WERI-Rb-1 (cell line): ENCODE results near the gene MGAM2.

Source experiments
- DNase-seq: peaks from one replicate; pipeline ENCODE4 v3.0.0-alpha.2; 2020
- H3K27ac ChIP-seq: fragments of 250-450 bp; sonication (Bioruptor Pico); 2 replicates; pipeline ENCODE4 v1.5.1; 2020; ENCODE audit warnings: mild to moderate bottlenecking, moderate library complexity
- H3K27me3 ChIP-seq: fragments of 250-450 bp; sonication (Bioruptor Pico); 2 replicates; pipeline ENCODE4 v1.5.1; 2021; ENCODE audit warnings: mild to moderate bottlenecking, low read depth, moderate library complexity; ENCODE audit not compliant: insufficient read depth, severe bottlenecking
- H3K36me3 ChIP-seq: fragments of 250-450 bp; sonication (Bioruptor Pico); 2 replicates; pipeline ENCODE4 v1.5.1; 2020; ENCODE audit warnings: mild to moderate bottlenecking, moderate library complexity
- H3K4me3 ChIP-seq: 2 replicates; pipeline ENCODE4 v1.5.1; 2011; ENCODE audit warnings: low read depth, mild to moderate bottlenecking, control low read depth, low read length
- H3K9me3 ChIP-seq: fragments of 250-450 bp; sonication (Bioruptor Pico); 2 replicates; pipeline ENCODE4 v1.5.1; 2021; ENCODE audit warnings: mild to moderate bottlenecking, moderate library complexity; ENCODE audit not compliant: severe bottlenecking
- TF ChIP-seq, protein P1 (sequence below): IDR thresholded peaks from 2 replicates; pipeline ENCODE4 v1.5.1; 2011; ENCODE audit warnings: low read depth, mild to moderate bottlenecking, control low read depth, inconsistent platforms, low read length

The MGAM2 gene

DNA sequence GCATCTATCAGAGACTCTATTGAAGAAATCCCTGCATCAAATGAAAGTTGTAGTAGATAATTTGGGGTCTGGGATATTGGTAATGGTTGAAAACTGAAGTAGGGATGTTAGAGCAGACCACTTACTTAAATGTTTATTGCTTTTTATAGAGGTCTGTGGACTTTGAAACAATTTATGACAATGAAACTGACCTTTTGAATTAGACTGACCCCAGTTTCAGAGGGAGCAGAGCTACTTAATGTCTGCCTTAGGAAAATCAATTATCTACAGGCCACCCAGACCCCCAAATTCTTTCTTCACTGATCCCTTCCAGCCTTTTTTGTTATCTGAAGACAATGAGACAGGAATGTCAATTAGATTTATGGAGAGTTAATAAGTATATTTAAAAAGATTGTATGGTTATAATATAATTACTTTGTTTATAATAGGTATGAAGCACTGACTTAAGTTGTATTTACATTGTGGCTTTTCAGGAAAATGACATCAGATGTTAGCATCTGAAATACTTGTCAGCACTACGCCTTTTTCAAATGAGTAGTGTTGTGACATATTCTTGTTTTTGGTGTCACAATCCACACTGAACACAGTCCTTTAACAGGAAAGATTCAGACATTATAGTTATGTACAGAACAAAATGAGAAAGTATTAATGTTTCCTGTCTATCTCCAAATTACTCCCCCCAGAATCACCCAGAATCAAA, 13.9 kb downstream of the MGAM2 start:
- H3K4me3 ChIP-seq = no peak overlapping the region
- H3K36me3 ChIP-seq = no peaks in the 10 kb centered on the region
- no peak for DNase-seq
- no peaks in the 10 kb centered on the region for H3K9me3 ChIP-seq
- no peak overlapping the region for H3K27ac ChIP-seq
- TF ChIP-seq, protein P1, sequence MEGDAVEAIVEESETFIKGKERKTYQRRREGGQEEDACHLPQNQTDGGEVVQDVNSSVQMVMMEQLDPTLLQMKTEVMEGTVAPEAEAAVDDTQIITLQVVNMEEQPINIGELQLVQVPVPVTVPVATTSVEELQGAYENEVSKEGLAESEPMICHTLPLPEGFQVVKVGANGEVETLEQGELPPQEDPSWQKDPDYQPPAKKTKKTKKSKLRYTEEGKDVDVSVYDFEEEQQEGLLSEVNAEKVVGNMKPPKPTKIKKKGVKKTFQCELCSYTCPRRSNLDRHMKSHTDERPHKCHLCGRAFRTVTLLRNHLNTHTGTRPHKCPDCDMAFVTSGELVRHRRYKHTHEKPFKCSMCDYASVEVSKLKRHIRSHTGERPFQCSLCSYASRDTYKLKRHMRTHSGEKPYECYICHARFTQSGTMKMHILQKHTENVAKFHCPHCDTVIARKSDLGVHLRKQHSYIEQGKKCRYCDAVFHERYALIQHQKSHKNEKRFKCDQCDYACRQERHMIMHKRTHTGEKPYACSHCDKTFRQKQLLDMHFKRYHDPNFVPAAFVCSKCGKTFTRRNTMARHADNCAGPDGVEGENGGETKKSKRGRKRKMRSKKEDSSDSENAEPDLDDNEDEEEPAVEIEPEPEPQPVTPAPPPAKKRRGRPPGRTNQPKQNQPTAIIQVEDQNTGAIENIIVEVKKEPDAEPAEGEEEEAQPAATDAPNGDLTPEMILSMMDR = no peak
- no peaks in the 10 kb centered on the region for H3K27me3 ChIP-seq

DNA sequence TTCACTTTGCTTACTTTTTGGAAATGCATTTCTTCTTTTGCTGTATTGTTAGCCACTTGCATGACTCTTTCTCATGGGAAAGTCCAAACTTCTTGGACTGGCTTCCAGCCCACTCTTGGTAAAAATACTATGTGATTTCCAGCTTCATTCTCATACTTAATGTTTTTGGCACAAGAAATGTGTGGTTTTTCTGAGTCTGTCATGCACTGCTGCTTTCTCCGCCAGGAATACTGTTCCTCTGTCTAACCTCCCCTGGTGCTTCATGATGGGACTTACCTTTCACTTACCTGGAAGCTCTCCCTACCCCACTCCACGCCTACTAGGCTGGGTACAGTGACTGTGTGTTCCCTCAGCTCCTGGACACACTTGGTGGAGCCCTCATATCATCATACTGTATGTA, 18.7 kb downstream of the MGAM2 start:
- no peaks in the 10 kb centered on the region for H3K9me3 ChIP-seq
- TF ChIP-seq, protein P1 = no peak
- H3K27me3 ChIP-seq = no peaks in the 10 kb centered on the region
- no peak for DNase-seq
- no peak overlapping the region for H3K27ac ChIP-seq
- no peaks in the 10 kb centered on the region for H3K36me3 ChIP-seq
- no peak overlapping the region for H3K4me3 ChIP-seq

DNA sequence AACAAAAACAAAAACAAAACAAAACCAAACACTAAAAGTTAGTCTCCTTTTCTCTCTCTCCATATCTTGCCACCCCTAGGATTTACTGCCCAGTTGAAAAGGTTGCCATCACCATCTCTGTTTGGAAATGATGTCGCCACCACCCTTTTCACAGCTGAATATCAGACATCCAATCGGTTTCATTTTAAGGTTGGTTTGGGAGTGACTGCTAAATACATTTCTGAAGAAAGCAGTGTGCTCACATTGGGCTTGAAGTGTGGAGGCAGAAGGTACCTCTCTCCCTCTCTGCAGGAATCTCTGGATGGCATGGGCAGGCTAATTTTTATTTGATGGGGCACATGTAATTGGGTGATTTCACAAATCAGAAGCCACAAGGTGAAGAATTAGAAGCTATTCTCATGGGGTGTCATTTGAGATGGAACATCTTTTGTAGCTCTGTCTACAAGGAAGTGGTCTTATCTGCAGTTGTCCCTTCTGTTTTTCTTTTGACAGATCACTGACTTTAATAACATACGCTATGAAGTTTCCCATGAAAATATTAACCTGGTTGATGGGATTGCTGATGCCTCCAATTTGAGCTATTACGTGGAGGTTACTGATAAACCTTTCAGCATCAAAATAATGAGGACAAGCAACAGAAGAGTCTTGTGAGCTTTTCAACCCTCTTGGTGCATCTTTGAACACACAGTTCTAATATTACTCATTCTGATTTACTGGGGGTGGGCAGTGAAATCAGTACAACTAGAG, 20.1 kb downstream of the MGAM2 start:
- TF ChIP-seq, protein P1 = no peak
- Histone ChIP-seq H3K27me3 (no peaks in the 10 kb centered on the region), H3K4me3 (no peak overlapping the region), H3K27ac (no peak overlapping the region), H3K36me3 (no peaks in the 10 kb centered on the region), H3K9me3 (no peaks in the 10 kb centered on the region)
- DNase-seq = no peak

DNA sequence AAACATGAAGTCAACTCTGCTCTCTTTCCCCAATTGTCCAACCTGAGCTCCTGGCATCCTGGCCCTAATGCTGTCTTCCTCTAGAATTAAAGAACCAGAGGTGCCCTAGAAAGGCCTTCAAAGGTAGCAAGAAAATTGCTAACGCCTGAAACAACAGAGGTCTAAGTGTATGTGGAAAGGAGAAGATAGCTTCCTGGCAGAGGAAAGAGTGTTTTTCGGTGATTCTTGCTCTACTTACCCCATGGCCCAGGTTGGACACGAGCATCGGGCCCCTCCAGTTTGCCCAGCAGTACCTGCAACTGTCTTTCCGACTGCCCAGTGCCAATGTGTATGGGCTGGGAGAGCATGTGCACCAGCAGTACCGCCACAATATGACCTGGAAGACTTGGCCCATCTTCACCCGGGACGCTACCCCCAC, 22.2 kb downstream of the MGAM2 start:
- H3K36me3 ChIP-seq = no peaks in the 10 kb centered on the region
- H3K27me3 ChIP-seq = no peaks in the 10 kb centered on the region
- H3K27ac ChIP-seq = no peak overlapping the region
- TF ChIP-seq, protein P1 = no peak
- H3K9me3 ChIP-seq = no peaks in the 10 kb centered on the region
- no peak overlapping the region for H3K4me3 ChIP-seq
- no peak for DNase-seq

- Histone ChIP-seq H3K4me3 (no peak overlapping the region), H3K27ac (no peak overlapping the region), H3K36me3 (no peaks in the 10 kb centered on the region), H3K27me3 (no peaks in the 10 kb centered on the region), H3K9me3 (no peaks in the 10 kb centered on the region)
- no peak for DNase-seq
- TF ChIP-seq, protein P1 = no peak
Measured at GRCh38 chr7:142134909-142135308, 23.4 kb downstream of the MGAM2 start.
